OCI-M2 (cell line): ENCODE data around the gene IL1A.

Experiments
- DNase-seq: peaks from one replicate; lab custom pipeline; 2025; ENCODE audit not compliant: unreplicated experiment; lab: John Stamatoyannopoulos, UW

Gene IL1A

GRCh38 chr2:112764071-112765044 lies 19.9 kb downstream of the IL1A start, which contains the start of gene CKAP2L:
Gene CKAP2L (minus strand): TSS chr2:112764609. CDS start chr2:112764598, 11 bp downstream.
- peak; percentile 84 for DNase-seq

- no peak for DNase-seq
Observed at GRCh38 chr2:112762276-112762675, 22.0 kb downstream of the IL1A start.

- DNase-seq, result no peak
Observed at GRCh38 chr2:112760149-112760548, 24.1 kb downstream of the IL1A start.

- no peak for DNase-seq
Observed at GRCh38 chr2:112758711-112759110, 25.6 kb downstream of the IL1A start.

GRCh38 chr2:112757265-112757664 lies 27.0 kb downstream of the IL1A start:
- no peak for DNase-seq

- DNase-seq, result no peak
Observed at GRCh38 chr2:112756207-112756606, 28.1 kb downstream of the IL1A start.

GRCh38 chr2:112755444-112755843 lies 28.8 kb downstream of the IL1A start:
- no peak for DNase-seq

- no peak for DNase-seq
Observed at GRCh38 chr2:112754564-112754963, 29.7 kb downstream of the IL1A start.

GRCh38 chr2:112752667-112753066 lies 31.6 kb downstream of the IL1A start:
- no peak for DNase-seq

GRCh38 chr2:112751451-112752197 lies 32.7 kb downstream of the IL1A start:
- no peak for DNase-seq

GRCh38 chr2:112750560-112750843 lies 33.8 kb downstream of the IL1A start:
- DNase-seq, result no peak

- DNase-seq, result no peak
Observed at GRCh38 chr2:112749755-112750559, 34.3 kb downstream of the IL1A start.

- no peak for DNase-seq
Observed at GRCh38 chr2:112740527-112740926, 43.8 kb downstream of the IL1A start.

- no peak for DNase-seq
Observed at GRCh38 chr2:112737542-112738232, 46.6 kb downstream of the IL1A start.

- DNase-seq, result no peak
Observed at GRCh38 chr2:112733871-112734270, 50.4 kb downstream of the IL1A start.

- DNase-seq, result no peak
Observed at GRCh38 chr2:112733456-112733855, 50.8 kb downstream of the IL1A start.

GRCh38 chr2:112731479-112731878 lies 52.8 kb downstream of the IL1A start:
- no peak for DNase-seq

GRCh38 chr2:112730791-112731190 lies 53.5 kb downstream of the IL1A start:
- no peak for DNase-seq

GRCh38 chr2:112730216-112730615 lies 54.1 kb downstream of the IL1A start:
- no peak for DNase-seq

GRCh38 chr2:112728378-112729175 lies 55.7 kb downstream of the IL1A start:
- DNase-seq, result no peak
